Stimulated activated CD8-positive, alpha-beta memory T cell treated with anti-CD3 and anti-CD28 coated beads, Interleukin-12 subunit alpha, Interleukin-12 subunit beta, amount 100 ng/mL, for 1 hour (primary cell): ENCODE measurements around the gene EIF4G1.

ENCODE experiments used
- DNase-seq: peaks from one replicate; pipeline ENCODE4 v3.0.0-alpha.2; 2020; ENCODE audit warnings: low read depth

The EIF4G1 gene

GRCh38 chr3:184351511-184352148 is 37.2 kb downstream of the EIF4G1 start:
- DNase-seq: no peak

DNA sequence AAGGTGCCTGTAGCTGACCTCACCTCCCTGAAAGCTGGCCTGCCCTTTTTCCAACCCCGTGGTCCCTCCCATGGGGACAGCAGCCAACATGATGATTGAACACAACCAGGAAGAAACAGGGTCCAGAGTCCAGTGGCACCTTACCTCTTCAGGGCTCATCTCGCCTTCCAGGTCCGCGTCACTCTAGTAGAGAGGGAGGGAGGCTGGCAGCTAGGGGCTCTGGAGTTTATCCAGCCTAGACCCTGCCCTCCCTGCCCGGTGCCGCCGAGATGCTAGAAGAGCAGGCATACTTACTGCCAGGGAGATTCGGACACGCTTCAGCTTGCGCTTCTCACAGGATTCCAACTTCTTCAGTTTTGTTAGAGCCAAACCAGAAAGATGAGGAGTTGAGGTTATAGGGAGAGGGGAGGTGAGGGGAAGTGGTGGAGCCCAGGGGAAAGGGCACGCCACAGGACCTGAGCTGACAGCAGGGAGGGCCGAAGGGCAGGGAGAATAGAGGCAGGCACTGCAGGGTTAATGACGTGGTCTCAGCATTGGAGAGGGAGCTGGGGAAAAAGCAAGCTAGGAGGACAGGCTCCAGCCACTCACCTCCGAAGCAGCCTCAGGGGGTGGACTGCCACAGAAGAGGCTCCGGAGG is 37.9 kb downstream of the EIF4G1 start:
- DNase-seq: no peak

GRCh38 chr3:184352897-184353545 is 38.6 kb downstream of the EIF4G1 start:
- DNase-seq: no peak

- DNase-seq: no peak
Observed at GRCh38 chr3:184353546-184353941, 39.1 kb downstream of the EIF4G1 start.

- peak; percentile 44 for DNase-seq
Observed at GRCh38 chr3:184354121-184354728, 39.8 kb downstream of the EIF4G1 start.

DNA sequence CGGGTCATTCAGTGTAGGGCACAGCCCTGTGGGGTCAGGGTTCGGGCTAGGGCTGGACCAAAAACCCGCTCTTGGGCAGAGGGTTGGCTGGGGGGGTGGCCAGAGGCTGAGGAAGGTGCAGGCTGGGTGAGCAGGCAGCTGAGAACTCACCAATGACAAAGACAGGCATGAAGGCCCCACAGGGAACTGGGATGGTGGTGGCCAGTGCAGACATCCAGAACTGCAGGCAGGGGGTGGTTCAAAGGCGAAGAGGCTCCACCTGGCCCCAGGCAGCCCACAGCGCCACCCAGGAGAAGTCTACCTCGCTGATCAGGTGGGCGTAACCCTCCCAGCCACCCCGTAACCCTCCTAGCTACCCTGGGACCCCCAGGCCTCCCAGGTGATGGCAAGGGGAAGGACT is 40.3 kb downstream of the EIF4G1 start:
- DNase-seq: no peak

DNA sequence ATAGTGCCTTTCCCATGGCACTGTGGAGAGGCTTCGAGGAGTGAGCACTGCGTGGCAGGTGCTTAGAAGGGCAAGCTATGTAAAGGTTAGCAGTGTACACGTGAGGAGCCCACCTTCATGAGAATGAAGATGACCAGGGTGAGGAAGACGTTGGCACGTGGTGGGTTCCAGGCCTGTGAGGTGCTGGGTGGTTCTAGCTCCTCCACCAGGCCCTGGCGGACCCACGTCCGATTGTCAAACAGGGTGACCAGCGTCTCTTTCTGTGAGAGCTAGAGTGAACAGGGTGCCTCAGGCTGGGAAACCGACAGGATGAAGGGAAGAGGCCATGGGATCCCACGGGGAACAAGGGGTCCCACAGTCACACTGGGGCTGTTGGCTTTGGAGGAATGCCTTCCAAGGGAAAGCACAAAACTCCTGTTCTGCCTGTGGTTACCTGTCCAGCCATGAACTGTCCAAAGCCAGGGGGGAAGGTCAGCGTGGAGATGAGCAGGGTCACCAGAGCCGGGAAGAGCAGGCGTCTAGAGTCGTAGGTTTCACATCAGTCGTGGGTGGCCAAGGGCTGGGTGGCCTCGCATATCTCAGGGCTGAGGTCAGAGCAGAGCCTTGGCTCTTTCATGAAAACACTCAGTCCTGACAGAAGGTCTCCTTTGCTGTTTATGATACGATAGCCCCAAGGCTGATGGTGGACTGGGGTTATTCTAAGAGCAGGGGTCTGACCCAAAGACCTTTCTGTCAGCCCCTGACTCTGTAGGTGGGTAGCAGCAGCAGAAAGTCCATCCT is 41.0 kb downstream of the EIF4G1 start:
- no peak for DNase-seq

GRCh38 chr3:184357248-184358123 is 43.1 kb downstream of the EIF4G1 start:
- DNase-seq: no peak

DNA sequence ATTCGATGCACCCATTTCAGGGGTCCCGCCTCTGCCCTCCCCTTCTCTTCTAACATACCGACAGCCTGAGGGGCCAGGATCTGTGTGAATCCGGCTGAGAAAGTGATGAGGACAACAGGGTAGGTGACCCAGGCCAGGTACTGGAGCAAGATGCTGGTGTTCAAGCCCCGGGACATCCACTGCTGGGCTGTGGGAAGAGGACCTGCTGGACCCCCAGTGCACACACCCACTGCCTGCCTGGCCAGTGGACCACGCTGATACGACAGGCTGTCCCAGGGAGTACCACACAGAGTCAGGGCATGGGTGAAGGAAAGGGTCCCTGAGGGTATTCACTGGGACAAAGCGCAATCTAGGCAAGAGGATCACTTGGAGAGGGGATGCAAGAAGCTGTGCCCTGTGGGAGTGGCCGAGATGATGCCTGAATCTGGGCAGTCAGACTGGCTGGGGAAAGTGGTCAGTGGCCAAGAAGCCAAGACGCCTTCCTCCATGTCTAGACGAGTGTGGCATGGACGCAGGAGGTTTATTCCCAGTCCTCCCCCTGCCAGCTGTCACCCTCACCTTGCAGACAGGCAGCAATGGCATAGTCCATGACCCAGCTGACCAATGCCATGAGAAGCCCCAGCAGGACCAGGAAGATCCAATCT is 43.8 kb downstream of the EIF4G1 start:
- no peak for DNase-seq

- no peak for DNase-seq
Observed at GRCh38 chr3:184358921-184359350, 44.5 kb downstream of the EIF4G1 start.

- no peak for DNase-seq
Observed at GRCh38 chr3:184359610-184360009, 45.2 kb downstream of the EIF4G1 start.

DNA sequence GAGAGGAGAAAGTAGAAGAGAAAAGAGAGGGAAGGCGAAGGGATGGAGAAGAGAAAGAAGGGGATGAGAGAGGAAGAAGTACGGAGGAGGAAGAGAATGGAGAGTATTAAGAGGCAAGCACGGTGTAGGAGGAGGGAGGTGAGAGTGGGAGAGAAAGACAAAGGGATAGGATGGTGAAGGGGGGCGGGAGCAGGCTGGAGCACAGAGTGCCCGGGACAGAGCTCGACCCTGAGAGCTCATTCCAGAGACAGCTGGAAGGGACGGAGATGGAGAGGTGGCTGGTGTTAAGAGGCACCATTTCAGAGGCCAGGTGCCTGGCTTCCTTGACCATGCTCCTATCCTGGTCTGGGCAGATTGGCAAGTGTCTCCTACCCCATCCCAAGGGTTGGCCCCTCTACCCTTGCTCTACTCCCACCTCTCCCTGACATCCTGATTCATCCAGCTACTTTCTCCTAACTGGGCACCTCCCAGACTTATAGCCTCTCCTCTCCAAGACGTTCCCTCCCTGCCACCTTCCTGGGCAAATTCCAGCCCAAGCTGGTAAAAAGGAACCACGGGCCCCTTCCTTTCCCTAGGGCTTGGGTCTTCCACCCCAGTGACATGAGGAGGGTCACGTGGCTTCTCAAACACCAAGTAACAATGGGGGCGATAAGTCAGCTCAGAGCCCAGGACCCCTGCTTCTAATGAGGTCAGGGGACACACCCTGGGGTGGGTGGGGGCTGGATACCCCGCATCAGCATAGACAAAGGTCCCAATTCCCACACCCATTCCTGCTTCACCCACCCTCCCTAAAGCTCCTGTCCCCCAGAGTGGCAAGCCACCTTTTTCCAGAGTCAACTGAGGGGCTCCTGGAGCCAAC is 45.9 kb downstream of the EIF4G1 start:
- no peak for DNase-seq

DNA sequence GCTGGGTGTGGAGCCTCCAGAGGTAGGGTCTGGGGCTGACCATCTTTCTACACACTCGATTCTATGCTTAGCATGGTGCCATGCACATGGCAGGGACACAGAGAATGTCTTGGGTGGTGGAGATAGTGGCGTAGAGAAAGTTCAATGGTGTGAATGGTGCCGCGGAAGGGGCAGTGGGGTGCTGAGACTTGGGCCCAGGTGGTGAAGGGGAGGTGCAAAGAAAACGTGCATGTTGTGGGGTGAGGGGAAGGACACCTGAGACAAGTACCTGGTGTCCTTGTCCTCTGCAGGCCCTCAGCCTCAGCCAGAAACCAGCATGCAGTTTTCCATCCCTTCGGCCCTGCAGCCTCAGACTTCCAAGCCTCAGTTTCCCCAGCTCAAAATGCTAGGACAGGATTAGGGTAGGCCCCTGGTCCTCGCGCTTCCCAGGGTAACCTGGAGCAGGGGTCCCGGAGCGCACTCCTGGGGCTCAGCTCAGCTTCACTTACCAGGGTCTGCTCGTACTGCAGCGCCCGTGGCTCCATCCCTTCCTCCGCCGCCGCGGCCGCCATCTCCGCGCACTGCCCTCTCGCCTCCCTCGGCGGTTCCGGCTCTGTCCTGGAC is 46.6 kb downstream of the EIF4G1 start:
- no peak for DNase-seq

DNA sequence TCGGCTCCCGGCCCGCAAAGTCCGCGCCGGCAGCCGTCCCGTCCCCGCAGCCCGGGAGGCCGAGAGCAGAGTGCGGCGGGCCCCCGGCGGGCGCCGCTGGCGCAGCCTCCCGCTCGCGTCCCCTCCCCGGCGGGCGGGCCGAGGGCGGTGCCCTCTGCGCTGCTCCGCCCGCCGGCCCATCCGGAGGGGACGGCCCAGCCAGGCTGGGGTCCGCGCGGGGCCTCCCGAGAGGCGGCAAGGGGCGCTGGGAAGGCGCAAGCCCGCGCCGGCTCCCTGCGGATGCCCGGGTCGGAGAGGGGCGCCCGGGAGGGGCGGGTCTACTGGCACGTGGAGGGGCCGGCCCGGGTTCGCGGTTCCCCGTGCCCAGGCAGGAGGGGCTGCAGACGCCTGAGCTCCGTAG is 47.1 kb downstream of the EIF4G1 start, which contains the start of the genes CLCN2 and POLR2H:
TSS of gene CLCN2 (minus strand) at position 74 of the 400 bp plus-strand sequence. CDS start 126 bp downstream, outside the sequence.
TSS of gene POLR2H (plus strand) at position 179 of the 400 bp plus-strand sequence. CDS start 1,783 bp downstream, outside the sequence.
- DNase-seq: no peak

DNA sequence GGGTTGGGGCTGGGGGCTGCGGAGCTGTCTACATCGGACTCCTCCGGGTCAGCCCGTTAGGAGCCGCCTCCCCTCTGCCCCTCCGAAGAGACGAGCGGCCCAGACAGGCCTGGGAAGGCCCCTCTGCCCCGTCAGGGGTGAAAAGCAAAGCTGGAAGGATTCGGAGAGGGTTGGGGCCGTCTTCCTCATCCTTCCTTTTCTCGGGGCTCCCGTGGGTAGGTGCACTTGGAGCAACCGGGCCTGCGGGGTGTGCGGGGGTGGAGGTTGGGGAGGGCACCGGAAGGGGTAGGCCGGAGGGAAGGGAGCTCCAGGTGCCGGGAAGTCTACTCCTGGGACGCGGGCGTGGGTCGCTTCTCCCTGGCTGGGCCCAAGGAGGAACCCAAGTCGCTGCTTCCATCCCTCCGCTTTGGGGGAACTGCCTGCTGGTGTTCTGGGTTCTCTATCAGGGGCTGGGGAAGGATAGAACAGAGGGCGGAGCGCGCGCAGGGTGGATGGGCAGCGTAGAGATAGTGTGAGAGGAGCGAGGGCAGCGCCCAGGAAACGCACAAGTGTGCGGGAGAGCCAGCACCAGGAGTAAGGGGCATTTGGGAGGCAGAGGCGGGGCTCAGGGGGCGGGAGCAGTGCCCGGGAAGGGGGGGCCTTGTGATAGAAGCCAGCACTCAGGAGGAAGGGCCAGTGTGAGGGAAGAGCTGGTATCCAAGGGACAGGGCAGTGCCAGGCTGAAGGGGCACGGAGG is 47.7 kb downstream of the EIF4G1 start:
- DNase-seq: peak; percentile 10

GRCh38 chr3:184362668-184363546 is 48.5 kb downstream of the EIF4G1 start:
- peak; percentile 94 for DNase-seq

GRCh38 chr3:184366619-184367289 is 52.3 kb downstream of the EIF4G1 start:
- DNase-seq: no peak
